Fibroblast of lung (primary cell): Measurements from ENCODE around the gene COLEC12. TPM values are rescaled to one million over a fixed set of nuclear protein-coding genes. Genes with fewer than 3 reads are reported as not detected.

Experiments
- DNase-seq, 2 donors: peaks; one replicate each; pipeline versions ENCODE4 v3.0.0 to v3.0.0-alpha.2; 2010; ENCODE audit warnings: low read depth in 2 of 2
- H2AFZ ChIP-seq: 2 replicates; pipeline ENCODE4 v1.5.1; 2012; ENCODE audit warnings: low read length, control low read depth, inconsistent platforms
- H3K27ac ChIP-seq: 2 replicates; pipeline ENCODE4 v1.5.1; 2011; ENCODE audit warnings: low read length, control low read depth; ENCODE audit not compliant: insufficient read depth
- H3K27me3 ChIP-seq: 2 replicates; pipeline ENCODE4 v1.5.1; 2011; ENCODE audit warnings: mild to moderate bottlenecking, low read length; ENCODE audit not compliant: control insufficient read depth, insufficient read depth
- H3K36me3 ChIP-seq: 2 replicates; pipeline ENCODE4 v1.5.1; 2011; ENCODE audit warnings: low read length; ENCODE audit not compliant: control insufficient read depth, insufficient read depth
- H3K4me1 ChIP-seq: 2 replicates; pipeline ENCODE4 v1.5.1; 2011; ENCODE audit warnings: low read length; ENCODE audit not compliant: control insufficient read depth, insufficient read depth; ENCODE audit errors: extremely low read depth
- H3K4me2 ChIP-seq: 2 replicates; pipeline ENCODE4 v1.5.1; 2011; ENCODE audit warnings: low read length, control low read depth; ENCODE audit not compliant: insufficient read depth; ENCODE audit errors: extremely low read depth
- H3K4me3 ChIP-seq, 4 experiments: fragments of 200-600 bp in 1 of 4; sonication (generic) in 1 of 4; replicated peaks in 1 of 4; 2 replicates each; pipeline ENCODE4 v1.5.1; 2011 to 2016; ENCODE audit warnings: low read length in 4 of 4, low read depth in 3 of 4, mild to moderate bottlenecking in 3 of 4, control low read depth in 2 of 4, inconsistent platforms in 1 of 4, mixed read lengths in 1 of 4; ENCODE audit not compliant: insufficient read depth in 1 of 4; ENCODE audit errors: control extremely low read depth in 1 of 4
- H3K79me2 ChIP-seq: 2 replicates; pipeline ENCODE4 v1.5.1; 2012; ENCODE audit warnings: mild to moderate bottlenecking, low read length, inconsistent platforms; ENCODE audit not compliant: control insufficient read depth, insufficient read depth
- H3K9ac ChIP-seq: 2 replicates; pipeline ENCODE4 v1.5.1; 2011; ENCODE audit warnings: mild to moderate bottlenecking, low read length, control low read depth; ENCODE audit not compliant: insufficient read depth
- H3K9me3 ChIP-seq: 2 replicates; pipeline ENCODE4 v1.5.1; 2012; ENCODE audit warnings: low read depth, low read length; ENCODE audit not compliant: control insufficient read depth, insufficient read depth
- H4K20me1 ChIP-seq: 2 replicates; pipeline ENCODE4 v1.5.1; 2011; ENCODE audit warnings: low read length; ENCODE audit not compliant: control insufficient read depth, insufficient read depth; ENCODE audit errors: extremely low read depth
- EZH2 ChIP-seq: IDR thresholded peaks from 2 replicates; pipeline ENCODE4 v1.5.1; 2012; ENCODE audit warnings: low read length, control low read depth, mild to moderate bottlenecking; ENCODE audit errors: missing control alignments
- polyA plus RNA-seq, 2 donors: library from polyadenylated mRNA; depleted of rRNA in 1 of 2; stranded (reverse) in 1 of 2; unstranded in 1 of 2; fragments of >200 nt; gene quantifications; 2 replicates each; pipeline ENCODE4 v1.2.1, GENCODE V29; 2011 to 2012; ENCODE audit warnings: missing spikeins in 1 of 2
- total RNA-seq: library from RNA; depleted of rRNA; stranded (reverse); fragments of >200 nt; gene quantifications from 2 replicates; pipeline ENCODE4 v1.2.1, GENCODE V29; 2014
- TF ChIP-seq, protein P1 (sequence below), 2 donors: IDR thresholded peaks in 1 of 2; conservative IDR thresholded peaks in 1 of 2; 1 replicate in 1 of 2; 2 replicates in 1 of 2; pipeline ENCODE4 v1.5.1; 2011 to 2012; ENCODE audit warnings: low read length in 2 of 2, control low read depth in 1 of 2, inconsistent platforms in 1 of 2, low read depth in 1 of 2, mild to moderate bottlenecking in 1 of 2

The COLEC12 gene
- total and polyA plus RNA-seq, 2 donors (not counting 1 experiment from before 2014, with no cell fraction given) = 20.0 to 24.8 TPM

- DNase-seq = peak; percentile 6 to 16
- TF ChIP-seq, protein P1, sequence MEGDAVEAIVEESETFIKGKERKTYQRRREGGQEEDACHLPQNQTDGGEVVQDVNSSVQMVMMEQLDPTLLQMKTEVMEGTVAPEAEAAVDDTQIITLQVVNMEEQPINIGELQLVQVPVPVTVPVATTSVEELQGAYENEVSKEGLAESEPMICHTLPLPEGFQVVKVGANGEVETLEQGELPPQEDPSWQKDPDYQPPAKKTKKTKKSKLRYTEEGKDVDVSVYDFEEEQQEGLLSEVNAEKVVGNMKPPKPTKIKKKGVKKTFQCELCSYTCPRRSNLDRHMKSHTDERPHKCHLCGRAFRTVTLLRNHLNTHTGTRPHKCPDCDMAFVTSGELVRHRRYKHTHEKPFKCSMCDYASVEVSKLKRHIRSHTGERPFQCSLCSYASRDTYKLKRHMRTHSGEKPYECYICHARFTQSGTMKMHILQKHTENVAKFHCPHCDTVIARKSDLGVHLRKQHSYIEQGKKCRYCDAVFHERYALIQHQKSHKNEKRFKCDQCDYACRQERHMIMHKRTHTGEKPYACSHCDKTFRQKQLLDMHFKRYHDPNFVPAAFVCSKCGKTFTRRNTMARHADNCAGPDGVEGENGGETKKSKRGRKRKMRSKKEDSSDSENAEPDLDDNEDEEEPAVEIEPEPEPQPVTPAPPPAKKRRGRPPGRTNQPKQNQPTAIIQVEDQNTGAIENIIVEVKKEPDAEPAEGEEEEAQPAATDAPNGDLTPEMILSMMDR (conservative IDR thresholded peaks at IDR 0.05 in 1 of 2, IDR thresholded peaks at IDR 0.05 in 1 of 2; ENCODE audit: low read depth in 1 of 2, low read length in 2 of 2) = no peak
- TF ChIP-seq EZH2 = no peak
- no peak overlapping the region for H2AFZ ChIP-seq
- no peaks in the 10 kb centered on the region for H4K20me1 ChIP-seq
- H3K27ac ChIP-seq = no peak overlapping the region
- H3K4me2 ChIP-seq = no peak overlapping the region
- H3K27me3 ChIP-seq = peaks cover 7% of the 10 kb centered on the region
- H3K36me3 ChIP-seq = no peaks in the 10 kb centered on the region
- H3K79me2 ChIP-seq = no peaks in the 10 kb centered on the region
- H3K9me3 ChIP-seq = no peaks in the 10 kb centered on the region
- H3K4me1 ChIP-seq = peaks cover 8% of the 10 kb centered on the region
- H3K4me3 ChIP-seq = no peak overlapping the region
- no peak overlapping the region for H3K9ac ChIP-seq
Measured at GRCh38 chr18:318791-319291, 181.7 kb downstream of the COLEC12 start.

- no peaks in the 10 kb centered on the region for H4K20me1 ChIP-seq
- H3K36me3 ChIP-seq = no peaks in the 10 kb centered on the region
- no peaks in the 10 kb centered on the region for H3K9me3 ChIP-seq
- no peak overlapping the region for H3K9ac ChIP-seq
- H3K27me3 ChIP-seq = peaks cover 7% of the 10 kb centered on the region
- peaks cover 7% of the 10 kb centered on the region for H3K4me1 ChIP-seq
- no peak overlapping the region for H3K27ac ChIP-seq
- H3K79me2 ChIP-seq = no peaks in the 10 kb centered on the region
- TF ChIP-seq EZH2 = no peak
- TF ChIP-seq, protein P1 (conservative IDR thresholded peaks at IDR 0.05 in 1 of 2, IDR thresholded peaks at IDR 0.05 in 1 of 2; ENCODE audit: low read depth in 1 of 2, low read length in 2 of 2) = no peak
- H3K4me2 ChIP-seq = no peak overlapping the region
- DNase-seq = no peak
- H3K4me3 ChIP-seq = no peak overlapping the region
- no peak overlapping the region for H2AFZ ChIP-seq
Measured at GRCh38 chr18:317618-318017, 182.9 kb downstream of the COLEC12 start.

DNA sequence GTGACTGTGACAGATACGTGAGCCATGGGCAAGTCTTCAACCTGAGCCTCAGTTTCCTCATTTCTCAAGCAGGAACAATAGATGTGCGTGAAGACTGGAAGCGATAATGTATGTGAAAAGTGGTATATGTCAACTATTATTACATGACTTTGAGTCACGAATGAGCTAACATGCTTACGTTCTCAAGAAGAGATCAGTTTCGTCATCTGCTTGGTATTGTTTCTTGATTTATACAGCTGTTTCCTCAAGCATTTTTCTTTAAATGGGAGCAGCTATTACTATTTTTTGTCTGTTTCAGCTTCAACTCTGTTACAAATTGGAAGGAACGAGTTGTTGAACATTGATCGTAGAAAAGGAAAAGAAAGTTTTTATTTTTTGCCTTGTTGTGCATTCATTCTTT, 184.1 kb downstream of the COLEC12 start:
- H3K27ac ChIP-seq = no peak overlapping the region
- no peak overlapping the region for H3K4me2 ChIP-seq
- DNase-seq = peak; percentile 18 to 57

More for the DNA sequence above, 184.1 kb downstream of the COLEC12 start:
- Histone ChIP-seq H3K9me3 (no peaks in the 10 kb centered on the region), H3K79me2 (no peaks in the 10 kb centered on the region), H3K36me3 (no peaks in the 10 kb centered on the region), H3K27me3 (peaks cover 3% of the 10 kb centered on the region), H2AFZ (no peak overlapping the region), H4K20me1 (no peaks in the 10 kb centered on the region), H3K9ac (no peak overlapping the region), H3K4me1 (no peaks in the 10 kb centered on the region), H3K4me3 (no peak overlapping the region)
- TF ChIP-seq, protein P1 (conservative IDR thresholded peaks at IDR 0.05 in 1 of 2, IDR thresholded peaks at IDR 0.05 in 1 of 2; ENCODE audit: low read depth in 1 of 2, low read length in 2 of 2) = no peak
